Astrocyte of the spinal cord (primary cell): ENCODE results near the gene POFUT1.
"Not testable (repeated sequence)": the region's sequence is repeated elsewhere in the genome, so short reads cannot be mapped to it uniquely, and the experiment has no call there.

Experiments
- DNase-seq: peaks from one replicate; pipeline ENCODE4 v3.0.0; 2011; ENCODE audit warnings: low read depth, low spot score
- H3K4me3 ChIP-seq: 2 replicates; pipeline ENCODE4 v1.5.1; 2011; ENCODE audit warnings: low read depth, mild to moderate bottlenecking, low read length, moderate library complexity
- in situ Hi-C: cut with HindIII; loops from 2 replicates; pipeline ENCODE4 v1.10.0; 2017; ENCODE audit warnings: low sequenced_read_pairs
- TF ChIP-seq, protein P1 (sequence below): IDR thresholded peaks from 2 replicates; pipeline ENCODE4 v1.5.1; 2012; ENCODE audit warnings: low read depth, mild to moderate bottlenecking, low read length, inconsistent platforms

POFUT1 gene

DNA sequence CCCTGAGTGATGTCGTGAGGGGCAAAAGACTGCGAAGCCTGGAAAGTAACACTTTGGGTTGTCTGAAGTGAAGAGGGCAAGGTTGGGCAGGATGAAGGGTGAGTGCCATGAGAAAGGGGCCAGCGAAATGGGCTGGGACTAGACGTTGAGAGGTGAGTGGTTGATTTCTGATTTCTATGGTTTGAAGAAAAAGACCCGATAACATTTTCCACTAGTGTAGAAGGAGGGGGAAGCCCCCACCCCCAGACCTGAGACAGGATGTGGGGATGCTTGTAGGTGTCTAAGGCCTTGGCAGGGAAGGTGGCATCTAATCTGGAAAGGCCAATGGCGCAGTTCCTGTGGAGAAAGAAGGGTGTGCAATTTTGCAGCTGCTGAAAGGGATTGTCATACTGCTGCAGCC, 44.5 kb downstream of the POFUT1 start:
- no peak overlapping the region for H3K4me3 ChIP-seq
- in situ Hi-C loops = no loop called here
- DNase-seq = no peak
- TF ChIP-seq, protein P1, sequence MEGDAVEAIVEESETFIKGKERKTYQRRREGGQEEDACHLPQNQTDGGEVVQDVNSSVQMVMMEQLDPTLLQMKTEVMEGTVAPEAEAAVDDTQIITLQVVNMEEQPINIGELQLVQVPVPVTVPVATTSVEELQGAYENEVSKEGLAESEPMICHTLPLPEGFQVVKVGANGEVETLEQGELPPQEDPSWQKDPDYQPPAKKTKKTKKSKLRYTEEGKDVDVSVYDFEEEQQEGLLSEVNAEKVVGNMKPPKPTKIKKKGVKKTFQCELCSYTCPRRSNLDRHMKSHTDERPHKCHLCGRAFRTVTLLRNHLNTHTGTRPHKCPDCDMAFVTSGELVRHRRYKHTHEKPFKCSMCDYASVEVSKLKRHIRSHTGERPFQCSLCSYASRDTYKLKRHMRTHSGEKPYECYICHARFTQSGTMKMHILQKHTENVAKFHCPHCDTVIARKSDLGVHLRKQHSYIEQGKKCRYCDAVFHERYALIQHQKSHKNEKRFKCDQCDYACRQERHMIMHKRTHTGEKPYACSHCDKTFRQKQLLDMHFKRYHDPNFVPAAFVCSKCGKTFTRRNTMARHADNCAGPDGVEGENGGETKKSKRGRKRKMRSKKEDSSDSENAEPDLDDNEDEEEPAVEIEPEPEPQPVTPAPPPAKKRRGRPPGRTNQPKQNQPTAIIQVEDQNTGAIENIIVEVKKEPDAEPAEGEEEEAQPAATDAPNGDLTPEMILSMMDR = no peak

GRCh38 chr20:32260973-32261372, 53.3 kb downstream of the POFUT1 start:
- H3K4me3 ChIP-seq, DNase-seq, in situ Hi-C loops: not testable (repeated sequence)

DNA sequence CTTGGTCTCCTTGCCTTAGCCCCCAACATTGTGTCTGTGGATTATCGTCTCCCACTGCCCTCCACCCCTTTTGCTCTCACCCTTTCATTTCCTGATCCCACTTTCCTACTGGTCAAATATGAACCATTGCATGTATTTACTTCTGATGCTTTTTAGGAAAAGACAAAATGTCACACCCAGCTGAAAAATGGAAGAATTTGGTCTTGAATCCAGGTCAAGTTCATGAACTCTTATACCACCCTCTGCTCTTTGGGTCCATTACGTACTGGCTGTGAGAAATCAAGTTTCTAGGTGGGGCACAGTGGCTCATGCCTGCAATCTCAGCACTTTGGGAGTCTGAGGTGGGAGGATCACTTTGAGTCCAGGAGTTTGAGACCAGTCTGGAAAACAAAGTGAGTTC, 54.0 kb downstream of the POFUT1 start:
- in situ Hi-C loops = no loop called here
- no peak overlapping the region for H3K4me3 ChIP-seq
- DNase-seq = no peak
- TF ChIP-seq, protein P1 = no peak

- TF ChIP-seq, protein P1 = no peak
- H3K4me3 ChIP-seq = no peak overlapping the region
- no peak for DNase-seq
- in situ Hi-C loops = no loop called here
These were observed 55.8 kb downstream of the POFUT1 start for GRCh38 chr20:32263398-32263954.

DNA sequence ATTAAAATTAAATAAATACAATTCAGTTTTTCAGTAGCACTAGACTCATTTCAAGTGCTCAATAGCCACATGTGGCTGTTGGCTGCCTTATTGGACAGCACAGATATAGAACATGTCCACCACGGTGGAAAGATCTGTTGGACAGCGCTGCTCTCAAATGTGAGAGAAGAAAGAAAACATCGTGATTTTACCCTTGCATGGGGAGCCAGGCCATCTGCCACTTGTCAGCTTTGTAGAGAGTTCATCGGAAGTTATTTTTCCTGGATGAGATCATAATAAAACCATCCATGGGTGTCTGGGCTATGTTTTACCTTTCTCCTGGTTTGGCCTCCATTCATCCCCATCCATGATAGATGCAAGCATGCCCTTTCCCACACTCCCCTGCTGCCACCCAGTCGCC, 63.9 kb downstream of the POFUT1 start:
- no peak for DNase-seq

DNA sequence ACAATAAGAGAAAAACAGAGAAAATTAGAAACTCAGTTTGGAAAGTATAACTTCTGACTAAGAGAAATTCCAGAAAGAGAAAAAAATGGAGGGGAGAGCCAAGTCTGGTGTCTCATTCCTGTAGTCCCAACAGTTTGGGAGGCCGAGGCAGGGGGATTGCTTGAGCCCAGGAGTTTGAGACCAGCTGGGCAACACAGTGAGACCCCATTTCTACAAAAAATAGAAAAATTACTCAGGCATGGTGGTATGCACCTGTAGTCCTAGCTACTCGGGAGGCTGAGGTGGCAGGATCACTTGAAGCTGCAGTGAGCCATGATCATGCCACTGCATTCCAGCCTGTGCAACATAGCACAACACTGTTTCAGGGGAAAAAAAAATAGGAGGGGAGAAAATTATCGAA, 66.7 kb downstream of the POFUT1 start:
- TF ChIP-seq, protein P1 = no peak
- no peak for DNase-seq
- H3K4me3 ChIP-seq = no peak overlapping the region
- in situ Hi-C loops = no loop called here

More for the DNA sequence above, 63.9 kb downstream of the POFUT1 start:
- H3K4me3 ChIP-seq = no peak overlapping the region
- in situ Hi-C loops = no loop called here
- TF ChIP-seq, protein P1 = no peak

GRCh38 chr20:32275163-32275562, 67.5 kb downstream of the POFUT1 start:
- in situ Hi-C loops = not testable (repeated sequence)

More at GRCh38 chr20:32275163-32275562, 67.5 kb downstream of the POFUT1 start:
- H3K4me3 ChIP-seq, DNase-seq: not testable (repeated sequence)
